Uterus (tissue), 2 donors: ENCODE results near the gene INO80C.

Experiments
- POLR2A ChIP-seq, 2 donors: fragments of 450-650 bp; IDR thresholded peaks; one replicate each; pipeline ENCODE4 v1.6.1; 2016; ENCODE audit warnings: antibody characterized with exemption in 2 of 2, mild to moderate bottlenecking in 1 of 2, moderate library complexity in 1 of 2
- TF ChIP-seq, protein P1 (sequence below), 4 experiments: fragments of 200-600 bp in 2 of 4; fragments of 450-650 bp in 2 of 4; sonication (generic) in 2 of 4; IDR thresholded peaks; one replicate each; pipeline ENCODE4 v1.5.1; 2016 to 2019; ENCODE audit warnings: antibody characterized with exemption in 4 of 4, mild to moderate bottlenecking in 2 of 4, moderate library complexity in 1 of 4

DNA sequence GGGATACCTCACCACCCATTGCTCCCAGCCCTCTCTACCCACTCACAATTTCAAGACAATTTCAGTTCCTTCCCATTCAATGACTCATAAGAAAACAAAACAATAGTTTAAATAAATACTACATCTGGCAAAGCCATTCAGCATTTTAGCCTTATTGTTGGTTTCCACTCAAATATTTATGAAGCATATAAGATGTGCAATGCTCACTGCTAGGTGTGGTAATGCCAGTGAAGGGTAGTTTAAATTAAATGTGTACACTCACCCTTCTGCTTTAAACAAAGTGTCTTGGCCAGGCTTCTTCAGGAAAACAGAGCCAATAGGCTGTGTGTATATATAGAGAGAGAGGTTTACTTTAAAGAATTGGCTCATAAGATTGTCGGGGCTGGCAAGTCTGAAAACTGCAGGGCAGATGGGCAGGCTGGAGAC is 37.0 kb downstream of the INO80C start:
- TF ChIP-seq, protein P1, sequence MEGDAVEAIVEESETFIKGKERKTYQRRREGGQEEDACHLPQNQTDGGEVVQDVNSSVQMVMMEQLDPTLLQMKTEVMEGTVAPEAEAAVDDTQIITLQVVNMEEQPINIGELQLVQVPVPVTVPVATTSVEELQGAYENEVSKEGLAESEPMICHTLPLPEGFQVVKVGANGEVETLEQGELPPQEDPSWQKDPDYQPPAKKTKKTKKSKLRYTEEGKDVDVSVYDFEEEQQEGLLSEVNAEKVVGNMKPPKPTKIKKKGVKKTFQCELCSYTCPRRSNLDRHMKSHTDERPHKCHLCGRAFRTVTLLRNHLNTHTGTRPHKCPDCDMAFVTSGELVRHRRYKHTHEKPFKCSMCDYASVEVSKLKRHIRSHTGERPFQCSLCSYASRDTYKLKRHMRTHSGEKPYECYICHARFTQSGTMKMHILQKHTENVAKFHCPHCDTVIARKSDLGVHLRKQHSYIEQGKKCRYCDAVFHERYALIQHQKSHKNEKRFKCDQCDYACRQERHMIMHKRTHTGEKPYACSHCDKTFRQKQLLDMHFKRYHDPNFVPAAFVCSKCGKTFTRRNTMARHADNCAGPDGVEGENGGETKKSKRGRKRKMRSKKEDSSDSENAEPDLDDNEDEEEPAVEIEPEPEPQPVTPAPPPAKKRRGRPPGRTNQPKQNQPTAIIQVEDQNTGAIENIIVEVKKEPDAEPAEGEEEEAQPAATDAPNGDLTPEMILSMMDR (IDR thresholded peaks at IDR 0.05), result no peak
- no peak for TF ChIP-seq POLR2A (IDR thresholded peaks at IDR 0.05)
